DMS79 treated with DMSO at 0.1 percent for 48 hours (cell line): ENCODE results near the gene TLE6.
"Not testable (repeated sequence)": the region's sequence is repeated elsewhere in the genome, so short reads cannot be mapped to it uniquely, and the experiment has no call there.

Experiments
- DNase-seq: peaks from one replicate; lab custom pipeline; 2025; lab: John Stamatoyannopoulos, UW

TLE6 gene

DNA sequence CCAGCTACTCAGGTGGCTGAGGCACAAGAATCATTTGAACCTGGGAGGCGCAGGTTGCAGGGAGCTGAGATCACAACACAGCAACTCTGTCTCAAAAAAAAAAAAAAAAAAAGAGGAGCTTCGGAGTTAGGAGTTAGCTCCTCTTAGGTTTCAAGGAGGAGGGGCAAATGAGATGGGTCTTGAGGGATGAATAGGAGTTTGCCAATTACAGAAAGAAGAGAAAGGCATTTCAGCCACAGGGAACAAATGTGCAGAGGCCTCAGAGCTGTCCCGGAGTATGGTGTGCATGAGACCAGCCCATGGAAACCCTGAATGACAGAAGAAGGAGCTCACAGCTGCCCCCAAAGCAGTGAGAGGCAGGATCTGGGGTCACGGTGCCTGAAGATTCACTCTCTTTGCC is 27.2 kb downstream of the TLE6 start:
- DNase-seq = no peak

DNA sequence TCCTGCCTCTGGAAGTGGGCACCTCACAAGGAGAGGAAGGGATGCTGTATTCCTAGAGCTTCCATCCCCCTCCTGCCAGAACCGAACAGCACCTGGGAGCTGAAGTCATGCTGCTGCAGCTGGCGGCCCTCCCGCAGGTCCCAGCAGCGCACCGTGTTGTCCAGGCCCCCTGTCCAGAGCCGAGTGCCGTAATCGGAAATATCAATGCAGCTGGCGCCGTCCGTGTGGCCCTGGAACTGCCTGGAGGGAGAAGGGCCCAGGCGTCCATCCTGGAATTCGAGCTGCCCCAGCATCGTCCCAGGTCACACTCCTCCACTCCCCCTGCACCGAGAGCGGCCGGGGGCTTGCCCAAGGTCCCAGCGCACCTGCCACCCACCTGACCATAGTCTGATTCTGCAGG is 28.0 kb downstream of the TLE6 start:
- DNase-seq = no peak

DNA sequence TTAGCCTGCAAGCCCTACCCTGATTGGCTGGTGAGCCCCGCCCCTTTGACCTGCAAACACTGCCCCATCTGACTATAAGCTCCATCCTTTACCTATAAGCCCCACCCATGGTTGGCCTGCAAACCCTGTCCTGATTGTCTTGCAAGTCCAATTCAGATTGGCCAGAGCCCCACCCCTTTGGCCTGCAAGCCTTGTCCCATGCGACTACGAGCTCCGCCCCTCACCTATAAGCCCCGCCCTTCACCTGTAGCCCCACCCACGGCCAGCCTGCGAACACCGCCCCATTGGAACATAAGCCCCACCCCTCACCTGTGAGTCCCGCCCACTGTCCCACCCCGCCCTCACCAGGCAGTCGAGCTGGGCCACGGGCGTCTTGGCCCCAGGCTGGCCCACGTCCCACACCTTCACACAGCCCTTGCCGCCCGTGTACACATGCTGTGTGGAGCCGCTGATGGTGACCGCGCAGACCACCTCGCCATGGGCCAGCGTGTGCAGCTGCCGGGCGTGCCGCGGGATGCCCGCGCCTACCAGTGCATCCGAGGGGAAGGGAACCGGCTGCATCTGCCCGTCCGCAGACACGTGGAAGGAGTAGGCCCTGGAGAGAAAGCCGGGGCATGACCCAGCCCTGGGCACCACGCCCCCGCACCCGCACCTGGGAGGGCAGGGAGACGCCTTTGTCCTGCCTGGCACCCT is 28.9 kb downstream of the TLE6 start:
- DNase-seq = no peak

DNA sequence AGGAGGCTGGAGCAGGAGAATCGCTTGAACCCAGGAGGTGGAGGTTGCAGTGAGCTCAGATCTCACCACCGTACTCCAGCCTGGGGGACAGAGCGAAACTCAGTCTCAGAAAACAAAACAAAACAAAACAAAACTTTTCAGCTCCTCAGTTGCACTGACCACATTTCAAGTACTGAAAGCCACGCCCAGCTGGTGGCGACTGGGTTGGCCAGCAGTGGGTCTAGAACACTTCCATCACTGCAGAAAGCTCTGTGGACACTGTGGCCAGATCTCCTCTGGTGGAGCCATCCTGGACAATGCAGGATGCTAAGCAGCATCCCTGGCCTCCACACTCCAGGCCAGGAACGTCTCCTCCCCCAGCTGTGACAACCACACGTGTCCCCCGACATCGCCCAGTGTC is 30.6 kb downstream of the TLE6 start:
- no peak for DNase-seq

DNA sequence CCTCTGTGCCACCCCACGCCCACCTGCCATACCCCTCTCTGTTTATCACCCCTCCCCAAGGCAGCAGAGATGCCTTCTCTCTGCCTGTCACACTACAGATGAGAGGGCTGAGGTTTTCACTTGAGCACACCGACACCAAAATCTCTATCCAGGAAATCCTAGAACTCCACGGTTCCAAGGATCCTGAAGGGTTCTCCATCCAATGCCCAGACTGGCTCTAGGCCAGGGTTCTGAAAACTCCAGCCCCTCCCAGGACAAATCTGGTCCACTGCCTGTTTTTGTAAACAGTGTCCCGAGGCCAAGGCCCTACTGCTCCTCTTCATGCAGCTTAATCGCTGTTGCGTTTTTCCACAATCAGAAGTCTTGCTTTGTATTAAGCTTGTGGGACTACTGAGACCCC is 31.6 kb downstream of the TLE6 start:
- DNase-seq = no peak

DNA sequence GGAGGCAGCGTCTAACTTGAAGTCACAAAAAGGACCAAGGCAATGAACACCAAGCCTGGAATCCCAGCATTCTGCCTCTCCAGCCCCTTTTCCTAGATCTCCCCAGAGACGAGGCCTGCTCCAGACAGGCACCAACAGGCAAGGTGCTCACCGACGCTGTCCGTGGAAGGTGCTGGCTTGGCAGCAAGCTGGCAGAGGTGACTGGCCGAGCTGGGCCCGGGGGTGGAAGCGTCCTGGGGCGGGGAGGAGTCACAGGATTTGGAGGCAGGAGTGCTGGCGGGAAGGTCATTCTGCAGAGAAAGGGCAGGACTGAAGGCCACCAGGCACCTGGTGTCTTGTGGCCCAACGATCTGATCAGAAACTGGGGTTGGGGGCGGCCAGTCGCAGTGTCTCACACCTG is 33.5 kb downstream of the TLE6 start:
- DNase-seq = no peak

DNA sequence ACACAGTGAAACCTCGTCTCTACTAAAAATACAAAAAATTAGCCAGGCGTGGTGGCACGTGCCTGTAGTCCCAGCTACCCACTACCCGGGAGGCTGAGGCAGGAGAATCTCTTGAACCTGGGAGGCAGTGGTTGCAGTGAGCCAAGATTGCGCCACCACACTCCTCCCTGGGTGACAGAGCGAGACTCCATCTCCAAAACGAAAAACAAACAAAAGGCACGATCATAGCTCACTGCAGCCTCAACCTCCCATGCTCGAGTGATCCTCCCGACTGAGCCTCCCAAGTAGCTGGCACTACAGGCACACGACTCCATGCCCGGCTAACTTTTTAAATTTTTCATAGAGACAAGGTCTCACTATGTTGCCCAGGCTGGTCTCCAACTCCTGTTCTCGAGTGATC is 34.7 kb downstream of the TLE6 start:
- DNase-seq = not testable (repeated sequence)

DNA sequence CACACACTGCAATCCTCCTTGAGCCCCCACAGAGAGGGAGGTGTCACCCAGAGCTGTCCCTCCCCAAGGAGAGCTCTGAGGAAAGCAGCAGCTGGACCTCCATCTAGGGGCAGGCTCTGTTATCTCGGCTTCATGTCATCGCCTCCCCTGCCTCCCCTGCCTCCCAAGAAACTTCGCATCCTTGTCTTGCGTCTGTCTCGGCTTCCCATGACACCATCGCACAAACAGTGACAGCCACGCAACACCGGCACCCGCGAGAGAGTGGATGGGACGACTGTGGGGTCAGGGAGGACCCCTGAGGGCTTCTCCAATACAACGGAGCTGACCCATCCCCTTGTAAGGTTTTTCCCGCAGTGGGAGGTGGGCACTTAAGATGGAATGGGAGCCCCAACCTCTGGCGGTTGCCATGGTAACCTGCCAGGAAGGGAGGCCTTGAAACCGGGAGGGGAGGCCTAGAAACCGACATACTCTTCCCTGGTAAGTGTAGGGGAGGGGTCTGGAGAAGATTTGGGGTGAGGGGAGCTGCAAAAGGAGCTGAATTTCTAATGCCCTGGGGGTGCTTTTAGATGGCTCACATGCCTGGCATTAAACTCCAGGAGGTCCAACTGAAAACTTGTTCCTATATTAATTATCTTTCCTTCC is 35.4 kb downstream of the TLE6 start:
- DNase-seq = no peak

DNA sequence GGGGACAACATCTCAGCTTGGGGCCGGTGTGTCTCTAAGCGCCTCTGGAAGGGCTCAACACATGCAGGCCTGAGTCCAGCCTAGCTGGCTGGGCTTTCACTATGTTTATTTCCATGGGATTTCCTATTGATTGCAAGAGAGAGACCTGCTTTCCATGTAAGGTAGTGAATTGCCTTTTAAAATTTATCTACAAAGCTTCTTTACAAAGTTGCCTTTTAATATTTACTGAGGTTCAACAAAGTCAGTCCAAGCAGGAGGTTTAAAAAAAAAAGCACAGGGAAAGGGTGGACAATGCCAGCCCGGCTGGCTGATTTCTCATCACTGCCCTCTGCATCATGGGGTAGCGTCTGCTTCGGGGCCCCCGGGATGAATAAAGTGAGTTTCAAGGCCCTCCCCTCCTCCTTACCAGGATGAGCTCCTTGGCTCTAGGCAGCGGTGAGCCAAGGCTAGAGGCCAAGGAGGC is 35.9 kb downstream of the TLE6 start:
- no peak for DNase-seq

DNA sequence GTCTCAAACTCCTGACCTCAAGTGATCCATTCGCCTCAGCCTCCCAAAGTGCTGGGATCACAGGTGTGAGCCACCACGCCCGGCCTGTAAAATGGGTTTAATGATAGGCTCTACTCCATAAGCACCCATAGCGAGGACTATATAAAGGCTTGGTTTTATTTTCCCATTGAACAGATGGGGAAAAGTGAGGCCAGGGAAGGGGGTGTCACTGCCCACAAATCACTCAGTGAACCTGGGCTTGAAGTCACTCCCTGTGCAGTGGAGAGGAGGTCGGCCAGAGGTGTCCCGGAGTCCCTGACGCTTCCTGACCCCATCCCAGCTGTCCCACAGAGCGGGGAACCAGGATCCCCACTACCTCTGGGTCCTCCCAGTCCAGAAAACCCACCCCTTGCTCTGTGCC is 36.8 kb downstream of the TLE6 start:
- DNase-seq = no peak

DNA sequence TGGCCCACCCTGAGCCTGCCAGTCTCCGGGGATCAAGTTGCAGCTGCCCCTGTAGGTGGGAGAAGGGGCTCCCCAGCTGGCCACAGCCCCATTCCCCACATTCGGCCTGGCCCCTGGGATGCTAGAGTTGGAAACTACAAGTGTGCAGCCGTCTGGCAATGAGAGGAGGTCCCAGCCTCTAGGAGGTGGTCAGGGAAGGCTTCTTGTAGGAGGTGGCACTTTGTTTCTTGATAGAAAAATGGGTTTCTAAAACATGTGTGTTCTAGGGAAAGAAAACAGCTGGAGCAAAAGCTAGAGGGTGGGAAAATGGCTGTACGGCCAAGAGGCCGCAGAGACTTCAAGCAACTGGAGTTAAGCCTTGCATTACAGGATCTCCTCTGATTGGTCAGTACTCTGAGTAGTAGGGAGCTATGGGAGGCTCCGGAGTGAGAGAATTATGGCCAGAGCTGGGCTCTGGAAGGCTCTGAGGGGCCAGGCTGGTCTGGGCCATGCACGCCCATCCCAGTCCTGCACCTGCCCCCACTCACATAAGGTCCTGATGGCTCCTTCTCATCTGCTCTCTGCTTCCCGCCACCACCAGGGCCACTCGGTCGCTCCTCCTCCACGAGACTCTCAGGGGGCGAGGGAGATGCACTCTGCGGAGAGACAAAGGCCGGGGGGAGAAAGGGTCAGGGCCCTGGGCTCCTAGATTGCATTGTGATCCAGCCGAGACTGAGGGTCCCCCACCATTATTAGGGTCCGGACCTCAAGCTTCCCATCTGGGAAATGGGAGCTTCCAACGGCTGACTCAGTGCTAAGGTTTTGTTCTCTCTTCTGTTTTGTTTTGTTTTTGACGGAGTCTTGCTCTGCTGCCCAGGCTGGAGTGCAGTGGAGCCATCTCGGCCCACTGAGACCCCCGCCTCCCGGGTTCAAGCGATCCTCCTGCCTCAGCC is 38.0 kb downstream of the TLE6 start:
- no peak for DNase-seq

DNA sequence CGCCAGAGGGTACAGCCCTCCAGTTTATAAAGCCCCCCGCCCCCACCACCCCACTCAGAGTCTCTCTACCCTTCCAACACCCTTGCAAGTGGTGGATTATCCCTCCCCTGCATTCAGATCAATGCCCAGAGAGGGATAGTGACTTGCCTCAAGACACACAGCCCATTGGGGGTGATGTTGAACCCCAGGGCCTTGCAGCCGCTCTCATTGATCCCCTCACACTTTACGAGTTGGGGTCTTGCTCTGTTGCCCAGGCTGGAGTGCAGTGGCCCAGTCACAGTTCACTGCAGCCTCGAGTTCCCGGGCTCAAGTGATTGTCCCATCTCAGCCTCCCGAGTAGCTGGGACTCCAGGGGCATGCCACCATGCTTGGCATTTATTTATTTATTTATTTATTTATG is 40.6 kb downstream of the TLE6 start:
- no peak for DNase-seq

DNA sequence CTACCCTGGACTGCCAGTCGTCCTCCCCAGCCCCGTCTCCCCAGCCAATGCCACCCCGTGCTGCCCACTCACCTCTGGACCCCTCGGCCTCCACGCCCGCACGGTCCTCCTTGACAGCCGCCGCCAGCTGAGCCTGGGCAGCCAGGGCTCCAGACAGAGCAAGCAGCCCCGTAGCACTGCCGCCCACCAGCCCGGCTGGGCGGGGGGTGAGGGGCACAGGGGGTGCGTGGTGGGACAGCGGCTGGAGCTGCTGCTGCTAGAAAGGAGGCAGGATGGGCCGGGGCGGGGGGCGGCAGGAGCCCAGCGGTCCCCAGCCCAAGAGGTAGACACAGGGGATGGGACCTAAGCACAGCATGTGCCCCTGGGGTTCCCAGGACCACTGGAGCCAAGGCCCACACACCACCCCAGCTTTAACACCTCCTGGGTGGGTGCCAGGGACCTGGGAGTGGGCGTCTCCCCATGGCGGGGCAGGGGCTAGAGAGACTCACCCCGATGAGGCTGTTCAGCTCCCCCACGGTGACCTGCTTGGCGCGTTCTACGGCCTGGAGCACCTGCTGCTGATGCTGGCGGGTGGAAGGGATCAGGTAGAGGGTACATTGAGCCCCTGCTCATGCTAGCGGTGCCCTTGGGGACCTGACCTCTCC is 42.0 kb downstream of the TLE6 start:
- no peak for DNase-seq

DNA sequence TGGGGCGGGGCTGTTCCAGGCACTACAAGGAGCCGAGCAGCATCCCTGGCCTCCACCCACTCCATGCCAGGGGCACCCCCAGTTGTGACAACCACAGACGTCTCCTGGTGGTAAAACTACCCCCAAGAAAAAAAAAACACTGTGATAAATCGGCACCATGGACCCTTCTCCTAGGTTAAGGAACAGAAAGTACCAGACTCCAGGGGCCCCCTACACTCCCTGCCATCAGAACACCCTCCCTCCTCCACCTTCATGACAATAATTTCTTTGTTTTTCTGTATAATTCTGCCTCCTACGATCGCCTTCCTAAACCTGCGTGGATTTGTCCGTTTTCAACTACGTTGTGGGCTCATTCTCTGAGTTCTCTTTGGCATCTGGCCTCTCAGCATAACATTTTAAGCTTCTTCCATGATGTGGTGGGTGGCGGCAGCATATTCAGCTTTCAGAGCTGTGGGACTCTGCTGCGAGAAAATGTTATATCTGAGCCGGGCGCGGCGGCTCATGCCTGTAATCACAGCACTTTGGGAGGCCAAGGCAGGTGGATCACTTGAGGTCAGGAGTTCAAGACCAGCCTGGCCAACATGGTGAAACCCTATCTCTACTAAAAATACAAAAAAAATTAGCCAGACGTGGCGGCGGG is 43.1 kb downstream of the TLE6 start:
- DNase-seq = no peak

DNA sequence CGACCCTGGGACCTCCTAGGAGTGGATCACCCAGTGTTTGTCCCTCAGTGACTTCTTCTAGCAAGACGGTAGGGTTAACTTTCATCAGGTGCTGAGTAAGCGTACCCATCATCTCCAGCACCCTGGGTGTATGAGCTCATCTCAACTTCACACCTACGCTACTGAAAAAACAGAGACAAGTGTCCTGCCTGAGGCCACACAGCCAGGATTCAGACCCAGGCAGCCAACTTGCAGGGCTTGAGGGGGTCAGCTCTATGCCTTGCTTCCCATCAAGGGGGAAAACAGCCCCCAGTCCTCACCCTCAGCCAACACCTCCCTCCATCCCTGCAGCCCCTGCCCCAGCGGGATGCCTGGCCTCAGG is 47.1 kb downstream of the TLE6 start:
- DNase-seq = peak; percentile 16

DNA sequence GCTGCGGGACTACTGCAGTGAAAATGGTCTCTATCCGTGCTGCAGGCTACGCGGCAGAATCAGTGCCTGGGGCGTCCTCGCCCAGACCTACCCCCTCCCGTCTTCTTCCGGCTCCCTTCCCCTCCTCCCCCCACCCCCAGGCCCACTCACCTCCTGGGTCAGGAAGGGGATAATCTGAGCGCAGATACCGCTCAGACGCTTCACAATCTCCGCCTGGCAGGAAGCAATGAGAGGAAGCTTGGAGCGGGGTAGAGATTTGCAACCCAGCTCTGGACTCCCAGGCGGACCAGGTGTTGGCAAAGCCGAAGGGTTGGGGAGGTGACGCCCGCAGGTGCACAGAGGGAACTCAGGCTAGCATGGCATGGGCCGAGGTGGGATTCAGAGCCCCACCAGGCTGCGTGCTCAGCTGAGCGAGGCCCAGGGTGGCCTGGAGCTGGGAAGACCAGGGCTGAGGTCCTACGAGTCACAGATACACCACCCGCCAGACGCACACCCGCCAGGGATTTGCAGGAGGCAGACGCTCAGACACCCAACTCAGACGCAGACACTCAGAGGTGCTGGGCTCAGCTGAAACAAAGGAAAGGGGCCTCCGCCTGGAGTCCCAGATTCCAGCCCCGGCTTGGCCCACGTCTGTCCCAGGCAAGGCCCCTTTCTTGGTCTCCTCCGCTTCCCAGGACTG is 47.6 kb downstream of the TLE6 start:
- DNase-seq = peak; percentile 78

DNA sequence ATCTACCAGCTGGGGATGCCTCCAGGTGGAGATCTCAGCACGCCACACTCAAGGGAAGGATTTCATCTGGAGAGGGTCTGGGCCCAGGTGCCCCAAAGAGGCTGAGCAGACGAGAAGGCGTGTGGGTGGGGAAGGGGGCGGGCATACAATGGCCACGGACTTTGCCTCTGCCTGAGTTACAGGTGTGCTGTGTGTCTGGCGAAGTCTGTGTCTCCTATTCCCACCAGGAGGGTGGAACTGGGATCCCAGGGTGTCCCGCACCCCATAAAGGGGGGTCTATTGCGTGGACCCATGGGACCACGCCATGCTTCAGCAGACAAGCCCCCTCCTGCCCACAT is 48.2 kb downstream of the TLE6 start:
- DNase-seq = no peak

DNA sequence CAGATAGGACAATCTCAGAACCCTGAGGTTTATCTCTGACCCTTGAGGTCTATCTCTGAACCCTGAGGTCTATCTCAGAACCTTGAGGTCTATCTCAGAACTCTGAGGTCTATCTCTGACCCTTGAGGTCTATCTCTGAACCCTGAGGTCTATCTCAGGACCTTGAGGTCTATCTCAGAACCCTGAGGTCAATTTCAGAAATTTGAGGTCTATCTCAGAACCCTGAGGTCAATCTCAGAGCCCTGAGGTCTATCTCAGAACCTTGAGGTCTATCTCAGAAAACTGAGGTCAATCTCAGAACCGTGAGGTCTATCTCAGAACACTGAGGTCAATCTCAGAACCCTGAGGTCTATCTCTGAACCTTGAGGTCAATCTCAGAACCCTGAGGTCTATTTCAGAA is 49.4 kb downstream of the TLE6 start:
- no peak for DNase-seq

DNA sequence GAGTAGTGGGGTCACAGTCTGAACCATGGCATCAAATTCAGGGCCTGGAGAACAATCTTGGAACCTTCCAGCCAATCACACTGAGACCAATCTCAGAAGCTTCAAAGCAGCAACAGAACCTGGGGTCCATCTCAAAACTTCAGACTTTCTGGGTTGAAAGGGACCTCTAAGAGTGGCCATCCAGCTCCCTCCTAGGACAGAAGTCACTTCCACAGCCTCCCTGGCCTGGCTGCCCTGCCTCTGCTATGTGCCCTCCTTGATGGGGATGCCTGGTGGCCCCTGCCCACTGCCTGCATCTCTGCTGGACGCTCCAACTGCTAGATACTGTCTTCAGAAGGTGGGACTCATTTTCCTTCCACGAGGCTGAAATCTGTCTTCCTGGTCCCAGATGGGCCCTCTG is 49.9 kb downstream of the TLE6 start:
- DNase-seq = no peak

DNA sequence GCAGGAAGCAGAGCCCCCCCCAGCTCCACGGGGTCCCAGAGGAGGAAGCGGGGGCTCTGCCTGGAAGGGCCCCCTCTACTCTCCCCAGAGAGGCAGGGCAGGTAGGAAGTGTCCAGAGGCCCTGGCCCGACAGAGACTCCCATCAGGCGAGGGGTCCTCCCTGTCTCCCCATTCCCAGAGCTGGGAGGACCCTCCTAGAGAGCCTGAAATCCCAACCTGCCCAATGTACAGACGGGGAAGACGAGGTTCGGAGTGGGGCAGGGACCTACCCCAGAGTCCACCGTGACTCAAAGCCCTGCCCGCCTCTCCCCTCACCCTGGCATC is 50.6 kb downstream of the TLE6 start:
- no peak for DNase-seq

DNA sequence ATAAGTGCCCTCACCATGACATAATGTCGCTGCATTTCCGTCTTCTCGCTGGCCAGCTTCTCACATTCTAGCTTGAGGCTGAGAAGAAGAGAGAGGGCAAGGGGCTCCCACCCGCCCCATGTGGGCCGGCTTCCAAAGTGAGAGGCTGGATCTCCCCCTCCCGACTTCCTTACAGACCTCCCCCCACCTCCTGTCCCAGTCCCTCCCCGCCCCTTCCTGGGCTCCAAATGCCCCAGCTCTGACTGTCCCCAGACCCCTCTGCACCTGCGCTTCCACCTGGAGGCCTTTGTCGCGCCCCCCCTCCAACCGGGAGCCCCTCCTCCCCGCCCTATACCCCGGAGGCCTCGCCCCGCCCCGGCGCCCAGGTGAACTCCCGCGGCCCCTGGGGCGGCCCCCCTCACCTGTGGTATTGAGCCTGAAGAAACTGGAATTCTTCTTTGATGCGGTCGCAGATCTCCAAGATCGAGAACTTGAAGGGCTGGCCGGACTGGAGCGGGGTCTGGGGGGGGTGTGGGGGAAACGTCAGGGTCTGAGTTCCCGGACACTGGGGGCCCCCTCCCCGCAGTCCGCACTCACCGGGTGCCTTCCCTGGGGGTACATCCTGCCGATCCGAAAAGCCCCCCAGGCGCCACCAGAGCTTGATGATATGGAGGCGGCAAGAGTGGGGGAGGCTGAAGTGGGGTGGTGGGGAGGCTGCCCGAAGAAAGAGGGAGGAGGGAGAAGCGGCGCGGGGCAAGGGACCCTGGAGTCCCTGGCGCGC is 51.1 kb downstream of the TLE6 start:
- peak; percentile 60 for DNase-seq
